Adipocyte (in vitro differentiated cells): ENCODE data around the gene RBM20.
"Not testable (repeated sequence)": the region's sequence is repeated elsewhere in the genome, so short reads cannot be mapped to it uniquely, and the experiment has no call there.

ENCODE experiments used
- DNase-seq: peaks from one replicate; pipeline ENCODE4 v3.0.0-alpha.2; 2015; ENCODE audit warnings: low read depth
- H3K27me3 ChIP-seq: replicated peaks from 2 replicates; pipeline ENCODE4 v1.7.0; 2013; ENCODE audit warnings: mild to moderate bottlenecking, low read length, moderate library complexity; ENCODE audit not compliant: control insufficient read depth, insufficient read depth
- H3K36me3 ChIP-seq: 2 replicates; pipeline ENCODE4 v1.7.0; 2013; ENCODE audit warnings: low read length, mild to moderate bottlenecking, moderate library complexity; ENCODE audit not compliant: control insufficient read depth, insufficient read depth, severe bottlenecking
- H3K4me1 ChIP-seq: 2 replicates; pipeline ENCODE4 v1.7.0; 2013; ENCODE audit warnings: mild to moderate bottlenecking, low read length, moderate library complexity; ENCODE audit not compliant: control insufficient read depth, insufficient read depth
- H3K4me3 ChIP-seq: 2 replicates; pipeline ENCODE4 v1.7.0; 2013; ENCODE audit warnings: mild to moderate bottlenecking, low read length, moderate library complexity
- H3K9ac ChIP-seq: 2 replicates; pipeline ENCODE4 v1.7.0; 2013; ENCODE audit warnings: mild to moderate bottlenecking, low read length, moderate library complexity
- H3K9me3 ChIP-seq: 2 replicates; pipeline ENCODE4 v1.7.0; 2013; ENCODE audit warnings: mild to moderate bottlenecking, low read length, moderate library complexity; ENCODE audit not compliant: control insufficient read depth

Gene RBM20

GRCh38 chr10:110651044-110651958, 7.2 kb downstream of the RBM20 start:
- Histone ChIP-seq H3K4me3 (no peak overlapping the region), H3K36me3 (no peaks in the 10 kb centered on the region), H3K4me1 (peaks cover 15% of the 10 kb centered on the region), H3K9me3 (no peaks in the 10 kb centered on the region), H3K9ac (no peak overlapping the region), H3K27me3 (no peaks in the 10 kb centered on the region)
- DNase-seq = peak; percentile 61

- peaks cover 15% of the 10 kb centered on the region for H3K4me1 ChIP-seq
- DNase-seq = no peak
- H3K9me3 ChIP-seq = no peaks in the 10 kb centered on the region
- no peak overlapping the region for H3K9ac ChIP-seq
- H3K27me3 ChIP-seq = no peaks in the 10 kb centered on the region
- no peaks in the 10 kb centered on the region for H3K36me3 ChIP-seq
- no peak overlapping the region for H3K4me3 ChIP-seq
Measured at GRCh38 chr10:110652475-110653118, 8.5 kb downstream of the RBM20 start.

- H3K9me3 ChIP-seq = no peaks in the 10 kb centered on the region
- no peak overlapping the region for H3K9ac ChIP-seq
- H3K27me3 ChIP-seq = peaks cover 2% of the 10 kb centered on the region
- no peaks in the 10 kb centered on the region for H3K4me1 ChIP-seq
- DNase-seq = no peak
- H3K36me3 ChIP-seq = no peaks in the 10 kb centered on the region
- H3K4me3 ChIP-seq = no peak overlapping the region
Measured at GRCh38 chr10:110655320-110655719, 11.2 kb downstream of the RBM20 start.

GRCh38 chr10:110656612-110657011, 12.5 kb downstream of the RBM20 start:
- Histone ChIP-seq H3K27me3 (peaks cover 2% of the 10 kb centered on the region), H3K4me1 (no peaks in the 10 kb centered on the region), H3K9me3 (no peaks in the 10 kb centered on the region), H3K9ac (no peak overlapping the region), H3K36me3 (no peaks in the 10 kb centered on the region), H3K4me3 (no peak overlapping the region)
- no peak for DNase-seq

- DNase-seq = no peak
- H3K4me3 ChIP-seq = no peak overlapping the region
- H3K36me3 ChIP-seq = no peaks in the 10 kb centered on the region
- peaks cover 2% of the 10 kb centered on the region for H3K27me3 ChIP-seq
- H3K9me3 ChIP-seq = no peaks in the 10 kb centered on the region
- no peaks in the 10 kb centered on the region for H3K4me1 ChIP-seq
- H3K9ac ChIP-seq = no peak overlapping the region
Measured at GRCh38 chr10:110657973-110658691, 14.0 kb downstream of the RBM20 start.

GRCh38 chr10:110659558-110659957, 15.4 kb downstream of the RBM20 start:
- DNase-seq = no peak
- no peaks in the 10 kb centered on the region for H3K36me3 ChIP-seq
- H3K9me3 ChIP-seq = no peaks in the 10 kb centered on the region
- H3K4me1 ChIP-seq = no peaks in the 10 kb centered on the region
- H3K9ac ChIP-seq = no peak overlapping the region
- peaks cover 2% of the 10 kb centered on the region for H3K27me3 ChIP-seq
- H3K4me3 ChIP-seq = no peak overlapping the region

- H3K27me3 ChIP-seq, H3K36me3 ChIP-seq, H3K4me1 ChIP-seq, H3K4me3 ChIP-seq, H3K9ac ChIP-seq, DNase-seq, H3K9me3 ChIP-seq: not testable (repeated sequence)
Measured at GRCh38 chr10:110660289-110660688, 16.2 kb downstream of the RBM20 start.

- Histone ChIP-seq H3K36me3 (no peaks in the 10 kb centered on the region), H3K27me3 (peaks cover 2% of the 10 kb centered on the region), H3K4me1 (peaks cover 4% of the 10 kb centered on the region), H3K4me3 (no peak overlapping the region), H3K9me3 (no peaks in the 10 kb centered on the region), H3K9ac (no peak overlapping the region)
- DNase-seq = no peak
Measured at GRCh38 chr10:110661292-110661691, 17.2 kb downstream of the RBM20 start.

GRCh38 chr10:110664483-110665420, 20.6 kb downstream of the RBM20 start:
- Histone ChIP-seq H3K27me3 (peaks cover 10% of the 10 kb centered on the region), H3K9me3 (no peaks in the 10 kb centered on the region), H3K4me1 (peaks cover 4% of the 10 kb centered on the region), H3K36me3 (no peaks in the 10 kb centered on the region), H3K9ac (no peak overlapping the region), H3K4me3 (no peak overlapping the region)
- DNase-seq = peak; percentile 85

- not testable (repeated sequence) for H3K9ac ChIP-seq, H3K4me1 ChIP-seq, H3K4me3 ChIP-seq, H3K36me3 ChIP-seq, H3K9me3 ChIP-seq, DNase-seq
- H3K27me3 ChIP-seq = peaks cover 20% of the 10 kb centered on the region
Measured at GRCh38 chr10:110666259-110666658, 22.1 kb downstream of the RBM20 start.
